Hair follicular keratinocyte (primary cell): ENCODE results near the gene OR8B8. TPM values are rescaled to one million over a fixed set of nuclear protein-coding genes. Genes with fewer than 3 reads are reported as not detected.

Experiments used
- total RNA-seq: library from RNA; depleted of rRNA; stranded (reverse); fragments of >200 nt; gene quantifications from 2 replicates; pipeline ENCODE4 v1.2.3, GENCODE V29; 2015

Gene OR8B8
- not detected in 2 replicates for total RNA-seq

GRCh38 chr11:124445646-124446150 is at the start of gene OR8B8:
TSS of gene OR8B8 (minus strand) at chr11:124445696. CDS start at chr11:124441085, 4,611 bp downstream.

GRCh38 chr11:124424384-124424921 is 21.0 kb downstream of the OR8B8 start, which contains the start of gene OR8B4:
TSS of gene OR8B4 (minus strand) at chr11:124424871. CDS start at chr11:124424871, 0 bp downstream.

GRCh38 chr11:124398924-124399323 is 46.6 kb downstream of the OR8B8 start, which contains the start of gene OR8B3:
TSS of gene OR8B3 (minus strand) at chr11:124399024. CDS start at chr11:124397351, 1,673 bp downstream.

Other genes with a start within 250 kb of the OR8B8 start
- not detected in 2 replicates for gene OR8G1, start 204.6 kb downstream of the OR8B8 start, total RNA-seq
- not detected in 2 replicates for gene OR8G5, start 189.3 kb downstream of the OR8B8 start, total RNA-seq
- not detected in 2 replicates for gene OR8D1, start 131.7 kb downstream of the OR8B8 start, total RNA-seq
- gene OR8D2, start 125.5 kb downstream of the OR8B8 start, total RNA-seq, result not detected in 2 replicates
- not detected in 2 replicates for gene OR8B2, start 61.2 kb downstream of the OR8B8 start, total RNA-seq
- not detected in 2 replicates for gene OR8B3, start 46.7 kb downstream of the OR8B8 start, total RNA-seq
- not detected in 2 replicates for gene OR8B4, start 20.8 kb downstream of the OR8B8 start, total RNA-seq
- not detected in 2 replicates for gene OR8B12, start 98.0 kb upstream of the OR8B8 start, total RNA-seq
- not detected in 2 replicates for gene OR8A1, start 124.3 kb upstream of the OR8B8 start, total RNA-seq
- not detected in 2 replicates for gene PANX3, start 165.7 kb upstream of the OR8B8 start, total RNA-seq
- 19.3 and 19.7 TPM in 2 replicates for gene TBRG1, start 177.2 kb upstream of the OR8B8 start, total RNA-seq
- 9.6 and 10.1 TPM in 2 replicates for gene SIAE, start 228.0 kb upstream of the OR8B8 start, total RNA-seq
- 21.6 and 28.0 TPM in 2 replicates for gene SPA17, start 228.2 kb upstream of the OR8B8 start, total RNA-seq